H1 (cell line): ENCODE results near the gene TSHZ2. TPM values are rescaled to one million over a fixed set of nuclear protein-coding genes. Genes with fewer than 3 reads are reported as not detected.

Experiments used
- CTCF ChIA-PET: fragments of 300-600 bp; sonication (Branson Sonifier 250); formaldehyde crosslinking; loops from one replicate; lab custom pipeline; 2021; ENCODE audit not compliant: partially characterized antibody; lab: Charles Lee
- POLR2A ChIA-PET: fragments of 300-600 bp; sonication (Branson Sonifier 250); formaldehyde crosslinking; loops from one replicate; lab custom pipeline; 2021; ENCODE audit warnings: inconsistent platforms; ENCODE audit not compliant: partially characterized antibody; lab: Charles Lee
- DNase-seq, 2 experiments: peaks; one replicate each; pipeline versions ENCODE4 v3.0.0 to v3.0.0-alpha.2; 2010 to 2022; ENCODE audit warnings: low spot score in 2 of 2, low read depth in 1 of 2, mixed read lengths in 1 of 2
- FAIRE-seq: peaks from 2 replicates; lab custom pipeline; 2011; peaks lifted over from hg19 to GRCh38; lab: Jason Lieb, UNC
- H2AFZ ChIP-seq: 2 replicates; pipeline ENCODE4 v1.8.1; 2012; ENCODE audit warnings: low read length, inconsistent platforms
- H2AK5ac ChIP-seq: 2 replicates; pipeline ENCODE4 v1.6.1; 2013; ENCODE audit warnings: low read depth, low read length
- H2BK120ac ChIP-seq: replicated peaks from 2 replicates; pipeline ENCODE3; 2013; ENCODE audit warnings: low read depth, low read length, inconsistent platforms
- H2BK12ac ChIP-seq: 2 replicates; pipeline ENCODE4 v1.6.1; 2013; ENCODE audit warnings: low read depth, low read length
- H2BK15ac ChIP-seq: 2 replicates; pipeline ENCODE4 v1.6.1; 2013; ENCODE audit warnings: low read length
- H2BK20ac ChIP-seq: 2 replicates; pipeline ENCODE4 v1.6.1; 2013; ENCODE audit warnings: low read length
- H2BK5ac ChIP-seq: 2 replicates; pipeline ENCODE4 v1.6.1; 2013; ENCODE audit warnings: low read depth, low read length
- H3K14ac ChIP-seq: 2 replicates; pipeline ENCODE4 v1.6.1; 2013; ENCODE audit warnings: inconsistent platforms; ENCODE audit not compliant: insufficient read length
- H3K18ac ChIP-seq: 2 replicates; pipeline ENCODE4 v1.6.1; 2013; ENCODE audit warnings: low read length; ENCODE audit errors: extremely low read depth
- H3K23ac ChIP-seq: 2 replicates; pipeline ENCODE4 v1.6.1; 2013; ENCODE audit warnings: inconsistent platforms; ENCODE audit not compliant: insufficient read length
- H3K23me2 ChIP-seq: 2 replicates; pipeline ENCODE4 v1.6.1; 2013; ENCODE audit warnings: low read depth, low read length
- H3K27ac ChIP-seq: 2 replicates; pipeline ENCODE4 v1.6.1; 2011; ENCODE audit warnings: low read depth, low read length, inconsistent platforms
- H3K27me3 ChIP-seq, 4 experiments: replicated peaks in 1 of 4; 1 replicate in 1 of 4; 2 replicates in 3 of 4; pipeline versions ENCODE4 v1.6.1 to v1.8.1; 2011 to 2013; ENCODE audit warnings: low read length in 3 of 4, mild to moderate bottlenecking in 3 of 4, inconsistent platforms in 2 of 4, mixed read lengths in 2 of 4, moderate library complexity in 1 of 4; ENCODE audit not compliant: control insufficient read depth in 3 of 4, insufficient read depth in 3 of 4; ENCODE audit errors: extremely low read depth in 1 of 4
- H3K36me3 ChIP-seq, 4 experiments: 2 replicates each; pipeline versions ENCODE4 v1.6.1 to v1.8.1; 2011 to 2013; ENCODE audit warnings: mild to moderate bottlenecking in 4 of 4, low read length in 3 of 4, moderate library complexity in 2 of 4, control low read depth in 1 of 4, inconsistent platforms in 1 of 4; ENCODE audit not compliant: insufficient read depth in 4 of 4, control insufficient read depth in 2 of 4
- H3K4ac ChIP-seq: replicated peaks from 2 replicates; pipeline ENCODE3; 2013; ENCODE audit warnings: low read length, low read depth, mixed read lengths, inconsistent platforms; ENCODE audit not compliant: insufficient read length
- H3K4me1 ChIP-seq, 4 experiments: replicated peaks in 1 of 4; 1 replicate in 1 of 4; 2 replicates in 3 of 4; pipeline versions ENCODE4 v1.6.1 to v1.8.1; 2011 to 2013; ENCODE audit warnings: low read length in 3 of 4, inconsistent platforms in 2 of 4, mixed read lengths in 1 of 4; ENCODE audit not compliant: insufficient read depth in 4 of 4, control insufficient read depth in 3 of 4
- H3K4me2 ChIP-seq, 2 experiments: 2 replicates each; pipeline versions ENCODE4 v1.6.1 to v1.8.1; 2011 to 2013; ENCODE audit warnings: low read depth in 2 of 2, low read length in 2 of 2, control low read depth in 1 of 2, inconsistent platforms in 1 of 2, mild to moderate bottlenecking in 1 of 2; ENCODE audit not compliant: insufficient read depth in 1 of 2
- H3K4me3 ChIP-seq, 4 experiments: fragments of 200-600, 300-600 bp in 1 of 4; sonication (generic), shearing (Covaris generic), sonication (Bioruptor Twin) in 1 of 4; 2 replicates each; pipeline versions ENCODE4 v1.5.1 to v1.8.1; 2011 to 2016; ENCODE audit warnings: low read length in 4 of 4, low read depth in 3 of 4, control low read depth in 2 of 4, inconsistent platforms in 2 of 4, mild to moderate bottlenecking in 2 of 4, mixed read lengths in 1 of 4, moderate library complexity in 1 of 4; ENCODE audit not compliant: insufficient read depth in 2 of 4; ENCODE audit errors: extremely low read depth in 1 of 4
- H3K56ac ChIP-seq: replicated peaks from 2 replicates; pipeline ENCODE3; 2013; ENCODE audit warnings: low read depth, mild to moderate bottlenecking, mixed read lengths, low read length, inconsistent platforms; ENCODE audit not compliant: insufficient read length
- H3K79me1 ChIP-seq: 2 replicates; pipeline ENCODE4 v1.6.1; 2013; ENCODE audit warnings: low read depth, low read length, control low read depth
- H3K79me2 ChIP-seq, 2 experiments: 2 replicates each; pipeline versions ENCODE4 v1.6.1 to v1.8.1; 2012 to 2013; ENCODE audit warnings: low read length in 2 of 2, mild to moderate bottlenecking in 2 of 2, inconsistent platforms in 1 of 2; ENCODE audit not compliant: insufficient read depth in 2 of 2, control insufficient read depth in 1 of 2
- H3K9ac ChIP-seq, 4 experiments: replicated peaks in 1 of 4; 1 replicate in 1 of 4; 2 replicates in 3 of 4; pipeline versions ENCODE4 v1.6.1 to v1.8.1; 2011 to 2013; ENCODE audit warnings: low read depth in 3 of 4, low read length in 3 of 4, control low read depth in 2 of 4, mild to moderate bottlenecking in 2 of 4, moderate library complexity in 2 of 4, inconsistent platforms in 1 of 4; ENCODE audit errors: extremely low read depth in 1 of 4
- H3K9me3 ChIP-seq, 2 experiments: 2 replicates each; pipeline versions ENCODE4 v1.6.1 to v1.8.1; 2012 to 2013; ENCODE audit warnings: mild to moderate bottlenecking in 2 of 2, moderate library complexity in 2 of 2, control low read depth in 1 of 2, inconsistent platforms in 1 of 2, low read depth in 1 of 2, low read length in 1 of 2, mixed read lengths in 1 of 2; ENCODE audit not compliant: insufficient read depth in 2 of 2
- H4K20me1 ChIP-seq, 2 experiments: replicated peaks in 1 of 2; 2 replicates each; pipeline versions ENCODE3 to v1.8.1; 2011 to 2013; ENCODE audit warnings: inconsistent platforms in 2 of 2, low read length in 2 of 2, mild to moderate bottlenecking in 1 of 2; ENCODE audit not compliant: insufficient read depth in 2 of 2, control insufficient read depth in 1 of 2
- H4K5ac ChIP-seq: 2 replicates; pipeline ENCODE4 v1.6.1; 2013; ENCODE audit warnings: low read length, low read depth, mixed read lengths, inconsistent platforms; ENCODE audit not compliant: insufficient read length
- H4K8ac ChIP-seq: 2 replicates; pipeline ENCODE4 v1.8.0; 2013; ENCODE audit warnings: mild to moderate bottlenecking, moderate library complexity, low read length, inconsistent platforms; ENCODE audit not compliant: insufficient read depth; ENCODE audit errors: extremely low read depth
- H4K91ac ChIP-seq: replicated peaks from 2 replicates; pipeline ENCODE3; 2013; ENCODE audit warnings: low read length, mixed read lengths, inconsistent platforms; ENCODE audit not compliant: insufficient read length
- BACH1 ChIP-seq: IDR thresholded peaks from 2 replicates; pipeline ENCODE4 v1.6.1; 2012; ENCODE audit warnings: low read length, improper control_type of control experiment
- BRCA1 ChIP-seq: IDR thresholded peaks from 2 replicates; pipeline ENCODE4 v1.6.1; 2012; ENCODE audit warnings: low read depth, low read length, improper control_type of control experiment
- CEBPB ChIP-seq: IDR thresholded peaks from 2 replicates; pipeline ENCODE4 v1.6.1; 2012; ENCODE audit warnings: low read depth, low read length
- CHD2 ChIP-seq: IDR thresholded peaks from 2 replicates; pipeline ENCODE4 v1.6.1; 2012; ENCODE audit warnings: low read length, improper control_type of control experiment
- CTCF ChIP-seq, 3 experiments: IDR thresholded peaks; 1 replicate in 2 of 3; 2 replicates in 1 of 3; pipeline versions ENCODE4 v1.5.1 to v1.6.1; 2011; ENCODE audit warnings: low read length in 3 of 3, mild to moderate bottlenecking in 3 of 3, inconsistent platforms in 2 of 3, low read depth in 1 of 3, moderate library complexity in 1 of 3; ENCODE audit not compliant: insufficient read depth in 1 of 3; ENCODE audit errors: control extremely low read depth in 1 of 3
- KDM1A ChIP-seq: fragments of 200-600, 300-600 bp; sonication (generic); IDR thresholded peaks from 2 replicates; pipeline ENCODE4 v1.7.1; 2016; ENCODE audit warnings: mild to moderate bottlenecking, low read length, borderline replicate concordance
- YY1 ChIP-seq: IDR thresholded peaks from 2 replicates; pipeline ENCODE4 v1.6.1; 2011; ENCODE audit warnings: low read depth, mild to moderate bottlenecking, low read length
- WGBS, 2 experiments: shearing (Covaris generic) in 1 of 2; methylation state at CpG; one replicate each; pipeline versions ENCODE4 v1.1.6 to v1.1.7; 2013 to 2015; ENCODE audit warnings: low lambda C conversion rate in 2 of 2, mixed read lengths in 2 of 2, inconsistent platforms in 1 of 2, low coverage in 1 of 2, missing lambda C conversion rate in 1 of 2; ENCODE audit not compliant: insufficient replicate concordance in 2 of 2, insufficient coverage in 1 of 2, insufficient read length in 1 of 2; ENCODE audit errors: extremely low coverage in 1 of 2, missing lambda C conversion rate in 1 of 2; 5-methylcytosine and 5-hydroxymethylcytosine counted together
- polyA plus RNA-seq, 7 experiments: library from polyadenylated mRNA; depleted of rRNA in 3 of 7; stranded (reverse) in 5 of 7; unstranded in 2 of 7; fragments of >200 nt in 5 of 7; fragments of 200-250 nt in 2 of 7; gene quantifications; 1 replicate in 5 of 7; 2 replicates in 1 of 7; 4 replicates in 1 of 7; pipeline versions ENCODE4 v1.2.1 to v1.2.3, GENCODE V29; 2011 to 2013; ENCODE audit warnings: missing spikeins in 2 of 7, mixed read lengths in 2 of 7
- total RNA-seq: library from RNA; stranded (reverse); fragmentation: NEBNext Ultra II Directional; extraction: Animal tissue kit (Norgen Biotek cat#: 25700); gene quantifications from 2 replicates; pipeline ENCODE4 v1.2.1, GENCODE V29; 2021

The TSHZ2 gene
- total and polyA plus RNA-seq, 2 of the 8 experiments (the other 6 are each of a cell fraction or from before 2014, with no cell fraction given), result 0.14 to 0.30 TPM

- no peak overlapping the region for H4K91ac ChIP-seq
- no peaks in the 10 kb centered on the region for H3K79me1 ChIP-seq
- no peaks in the 10 kb centered on the region for H4K20me1 ChIP-seq
- FAIRE-seq, result no peak
- H2BK120ac ChIP-seq, result no peak overlapping the region
- no peak overlapping the region for H3K56ac ChIP-seq
- H4K8ac ChIP-seq, result no peak overlapping the region
- H3K4me1 ChIP-seq, result no peaks in the 10 kb centered on the region; a peak in 1 of 7 replicates
- no peaks in the 10 kb centered on the region for H3K23me2 ChIP-seq
- H3K27ac ChIP-seq, result no peak overlapping the region
- no peaks in the 10 kb centered on the region for H3K27me3 ChIP-seq
- no peak overlapping the region for H3K4ac ChIP-seq
- no peak overlapping the region for H3K18ac ChIP-seq
- no peak overlapping the region for H2BK5ac ChIP-seq
- H2BK15ac ChIP-seq, result no peak overlapping the region
- H3K4me3 ChIP-seq, result no peak overlapping the region
- H3K9ac ChIP-seq, result no peak overlapping the region
- no peak overlapping the region for H2BK20ac ChIP-seq
- no peaks in the 10 kb centered on the region for H3K36me3 ChIP-seq
- no peak for TF ChIP-seq CHD2
- no peak for TF ChIP-seq BACH1
- TF ChIP-seq CTCF (IDR thresholded peaks at IDR 0.05; ENCODE audit: control extremely low read depth in 1 of 3, insufficient read depth in 1 of 3, low read depth in 1 of 3, low read length in 3 of 3), result no peak
- TF ChIP-seq KDM1A, result no peak
- no peak for TF ChIP-seq YY1
- no peak for TF ChIP-seq CEBPB
- no peak for TF ChIP-seq BRCA1
- CTCF ChIA-PET, result interaction anchor here (1.0 to 1.2 kb wide), 2 partner anchors 9 to 135 kb away, joined by 3 read pairs; no protein-coding TSS in a partner anchor
- H3K14ac ChIP-seq, result no peak overlapping the region
- no peak overlapping the region for H3K23ac ChIP-seq
- H3K79me2 ChIP-seq, result no peaks in the 10 kb centered on the region
- H2AK5ac ChIP-seq, result no peak overlapping the region
- no peak overlapping the region for H3K4me2 ChIP-seq
- H2AFZ ChIP-seq, result no peak overlapping the region
- H4K5ac ChIP-seq, result no peak overlapping the region
- H3K9me3 ChIP-seq, result no peaks in the 10 kb centered on the region
- POLR2A ChIA-PET, result interaction anchor here (1.3 kb wide), 1 partner anchor 12 kb away, joined by 3 read pairs; no protein-coding TSS in a partner anchor
- no peak for DNase-seq
- H2BK12ac ChIP-seq, result no peak overlapping the region
- 93% methylated on average over 7 of the region's 7 CpGs; no CpG with 5 or more reads in 1 of the 2 experiments for WGBS, 2 experiments
Measured at GRCh38 chr20:53083411-53083810, 111.3 kb downstream of the TSHZ2 start.
